Kidney (tissue), 14 donors: ENCODE measurements around the gene PAK1. TPM values are rescaled to one million over a fixed set of nuclear protein-coding genes. Genes with fewer than 3 reads are reported as not detected.

Experiments
- DNase-seq, 5 donors: peaks; one replicate each; pipeline ENCODE4 v3.0.0-alpha.2; 2013 to 2020
- FAIRE-seq: peaks from 2 replicates; lab custom pipeline; 2012; peaks lifted over from hg19 to GRCh38; lab: Jason Lieb, UNC
- H3K27ac ChIP-seq, 2 donors: one replicate each; pipeline ENCODE4 v1.7.0; 2013; ENCODE audit warnings: low read depth in 2 of 2, low read length in 2 of 2, inconsistent platforms in 1 of 2
- H3K27me3 ChIP-seq: one replicate; pipeline ENCODE4 v1.7.1; 2013; ENCODE audit warnings: low read length, inconsistent platforms; ENCODE audit not compliant: control insufficient read depth, insufficient read depth
- H3K36me3 ChIP-seq, 3 donors: one replicate each; pipeline versions ENCODE4 v1.7.0 to v1.7.1; 2013; ENCODE audit warnings: low read length in 3 of 3, control low read depth in 1 of 3, inconsistent platforms in 1 of 3; ENCODE audit not compliant: insufficient read depth in 3 of 3, control insufficient read depth in 2 of 3
- H3K4me1 ChIP-seq, 3 donors: one replicate each; pipeline versions ENCODE4 v1.7.0 to v1.7.1; 2013; ENCODE audit warnings: low read length in 3 of 3, inconsistent platforms in 1 of 3, low read depth in 1 of 3; ENCODE audit not compliant: control insufficient read depth in 2 of 3, insufficient read depth in 2 of 3
- H3K4me3 ChIP-seq, 3 donors: one replicate each; pipeline versions ENCODE4 v1.7.0 to v1.8.1; 2013; ENCODE audit warnings: low read length in 3 of 3, control low read depth in 1 of 3, inconsistent platforms in 1 of 3
- H3K9ac ChIP-seq, 3 donors: one replicate each; pipeline versions ENCODE4 v1.7.0 to v1.7.1; 2013; ENCODE audit warnings: low read length in 3 of 3, control low read depth in 1 of 3, inconsistent platforms in 1 of 3
- H3K9me3 ChIP-seq, 3 donors: one replicate each; pipeline versions ENCODE4 v1.7.0 to v1.7.1; 2013; ENCODE audit warnings: low read length in 3 of 3, control low read depth in 1 of 3, inconsistent platforms in 1 of 3; ENCODE audit not compliant: control insufficient read depth in 2 of 3, insufficient read depth in 1 of 3
- intact Hi-C: fragments of 100-400 bp; cut with DNase I; formaldehyde crosslinking; loops from one replicate; pipeline ENCODE4 v1.11.1; 2022
- polyA plus RNA-seq: library from polyadenylated mRNA; stranded (reverse); fragments of 350-450 nt; fragmentation: Illumina TruSeq; extraction: RNeasy Lipid Tissue Mini Kit (QIAGEN cat#74804); gene quantifications from one replicate; pipeline ENCODE4 v1.2.3, GENCODE V29; 2014; ENCODE audit warnings: low read depth, low replicate concordance; ENCODE audit not compliant: insufficient read depth
- total RNA-seq: library from RNA; stranded (reverse); fragmentation: NEBNext Ultra II Directional; extraction: Animal tissue kit (Norgen Biotek cat#: 25700); gene quantifications from one replicate; pipeline ENCODE4 v1.2.1, GENCODE V29; 2021
- TF ChIP-seq, protein P1 (sequence below): IDR thresholded peaks from 3 replicates; pipeline ENCODE4 v1.5.1; 2012; ENCODE audit warnings: mild to moderate bottlenecking, moderate library complexity, borderline replicate concordance; ENCODE audit not compliant: insufficient read depth; ENCODE audit errors: extremely low read depth
- donor health status: control.
- donor health status: control.
- donor health status: control.
- donor health status: control.
- donor health status: control.
- donor health status: DM: yes; HTN: yes; CAD: no.
- donor health status: Normal renal cell carcinoma (clear cell type).

Gene PAK1
- total and polyA plus RNA-seq, 2 donors from 2014 or later: 22.2 to 29.1 TPM

DNA sequence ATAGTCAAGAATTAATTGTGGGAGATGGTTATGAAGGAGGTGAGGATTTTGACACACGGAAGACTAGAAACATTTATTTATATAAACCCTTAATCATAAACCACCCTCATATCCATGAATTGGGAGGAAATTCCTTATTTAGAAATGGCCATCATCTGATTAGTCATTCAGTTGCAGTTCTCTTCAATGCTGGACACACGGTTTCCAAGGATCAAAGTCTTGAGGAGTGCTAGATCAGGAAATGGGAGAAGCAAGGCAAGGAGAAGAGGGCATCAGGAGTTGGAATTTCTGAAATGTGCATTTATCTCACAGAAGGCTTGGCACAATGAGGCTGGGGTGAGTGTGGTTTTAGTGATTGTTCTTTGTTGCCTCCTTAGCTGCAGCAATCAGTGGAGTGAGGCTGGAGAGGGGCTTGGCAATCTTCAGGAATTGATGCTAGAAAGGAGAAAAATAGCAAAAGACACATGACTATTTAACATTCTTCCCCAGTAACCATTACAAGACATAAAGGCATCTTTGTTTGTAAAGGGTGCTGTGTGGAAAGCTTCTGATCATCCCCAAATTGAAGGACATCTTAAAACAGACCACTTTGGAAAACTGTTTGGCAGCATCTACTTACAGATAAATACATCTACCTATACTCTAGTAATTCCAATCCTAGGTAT is 150.8 kb downstream of the PAK1 start:
- no peak for FAIRE-seq
- Histone ChIP-seq H3K9me3 (no peaks in the 10 kb centered on the region), H3K4me3 (no peak overlapping the region), H3K27me3 (no peaks in the 10 kb centered on the region), H3K9ac (no peak overlapping the region), H3K36me3 (peaks cover 0 to 4% (median 2%) of the 10 kb centered on the region in 3 donors), H3K27ac (no peak overlapping the region), H3K4me1 (peaks cover 0 to 9% (median 7%) of the 10 kb centered on the region in 3 donors)
- intact Hi-C loops: no loop called here
- DNase-seq: no peak
- TF ChIP-seq, protein P1, sequence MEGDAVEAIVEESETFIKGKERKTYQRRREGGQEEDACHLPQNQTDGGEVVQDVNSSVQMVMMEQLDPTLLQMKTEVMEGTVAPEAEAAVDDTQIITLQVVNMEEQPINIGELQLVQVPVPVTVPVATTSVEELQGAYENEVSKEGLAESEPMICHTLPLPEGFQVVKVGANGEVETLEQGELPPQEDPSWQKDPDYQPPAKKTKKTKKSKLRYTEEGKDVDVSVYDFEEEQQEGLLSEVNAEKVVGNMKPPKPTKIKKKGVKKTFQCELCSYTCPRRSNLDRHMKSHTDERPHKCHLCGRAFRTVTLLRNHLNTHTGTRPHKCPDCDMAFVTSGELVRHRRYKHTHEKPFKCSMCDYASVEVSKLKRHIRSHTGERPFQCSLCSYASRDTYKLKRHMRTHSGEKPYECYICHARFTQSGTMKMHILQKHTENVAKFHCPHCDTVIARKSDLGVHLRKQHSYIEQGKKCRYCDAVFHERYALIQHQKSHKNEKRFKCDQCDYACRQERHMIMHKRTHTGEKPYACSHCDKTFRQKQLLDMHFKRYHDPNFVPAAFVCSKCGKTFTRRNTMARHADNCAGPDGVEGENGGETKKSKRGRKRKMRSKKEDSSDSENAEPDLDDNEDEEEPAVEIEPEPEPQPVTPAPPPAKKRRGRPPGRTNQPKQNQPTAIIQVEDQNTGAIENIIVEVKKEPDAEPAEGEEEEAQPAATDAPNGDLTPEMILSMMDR: no peak

DNA sequence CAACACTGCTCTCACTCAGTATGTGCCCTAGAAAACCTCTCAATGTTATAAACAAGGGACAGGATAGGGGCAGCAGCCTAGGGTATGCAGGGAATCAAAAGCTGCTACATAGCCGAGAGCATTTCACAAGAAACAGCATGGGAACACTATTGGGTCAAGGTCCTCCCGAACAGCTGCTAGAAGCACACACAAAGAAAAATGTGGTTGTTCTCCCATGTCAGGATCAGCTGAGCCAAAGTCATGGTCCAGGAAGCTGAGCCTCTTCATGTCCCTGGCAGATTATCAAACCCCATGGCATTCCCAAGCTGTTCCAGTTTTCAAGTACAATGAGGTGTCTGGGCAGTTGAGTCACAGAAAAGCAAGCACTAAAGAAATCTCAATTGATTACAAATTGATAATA is 151.4 kb downstream of the PAK1 start:
- H3K27ac ChIP-seq: peak overlapping the region in 1 of 2 donors; percentile 54
- DNase-seq: no peak
- no peaks in the 10 kb centered on the region for H3K27me3 ChIP-seq
- intact Hi-C loops: no loop called here
- H3K36me3 ChIP-seq: peaks cover 0 to 4% (median 2%) of the 10 kb centered on the region in 3 donors
- TF ChIP-seq, protein P1: no peak
- H3K9me3 ChIP-seq: no peaks in the 10 kb centered on the region
- peaks cover 0 to 9% (median 7%) of the 10 kb centered on the region in 3 donors for H3K4me1 ChIP-seq
- no peak overlapping the region for H3K4me3 ChIP-seq
- no peak overlapping the region for H3K9ac ChIP-seq
- no peak for FAIRE-seq

DNA sequence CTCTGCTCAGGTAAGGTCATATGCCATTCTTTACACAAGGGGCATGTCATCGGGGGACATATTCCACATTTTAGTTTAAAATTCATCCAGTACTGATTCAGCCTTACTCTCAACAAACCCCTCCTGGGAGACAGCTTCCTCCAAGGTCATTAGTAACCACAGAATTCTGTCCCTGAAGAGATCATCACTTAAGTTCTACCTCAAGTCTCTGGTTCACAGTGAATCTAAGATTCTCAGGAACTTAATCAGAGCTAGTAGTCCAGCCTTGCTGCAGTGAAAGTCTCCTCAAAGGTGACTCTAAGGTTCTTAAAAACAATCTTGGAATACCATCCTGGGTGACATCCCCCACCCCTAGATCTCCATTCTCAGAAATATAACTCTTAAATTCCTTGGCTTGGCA is 153.5 kb downstream of the PAK1 start:
- no peak overlapping the region for H3K27ac ChIP-seq
- DNase-seq: no peak
- no peak for FAIRE-seq
- TF ChIP-seq, protein P1: no peak
- H3K9me3 ChIP-seq: no peaks in the 10 kb centered on the region
- H3K4me3 ChIP-seq: no peak overlapping the region
- H3K36me3 ChIP-seq: peaks cover 0 to 4% (median 2%) of the 10 kb centered on the region in 3 donors
- no peaks in the 10 kb centered on the region for H3K27me3 ChIP-seq
- intact Hi-C loops: no loop called here
- peaks cover 0 to 13% (median 9%) of the 10 kb centered on the region in 3 donors for H3K4me1 ChIP-seq
- H3K9ac ChIP-seq: no peak overlapping the region
